ENCODE data around the gene FSTL5.

Gene FSTL5

GRCh38 chr4:161505141-161505540 lies 658.7 kb downstream of the FSTL5 start:
- DNase-seq (ENCODE audit: extremely low read depth, low read depth): no peak
- TF ChIP-seq CTCF (IDR thresholded peaks at IDR 0.05; ENCODE audit: low read depth, low read length): no peak

- no peak for TF ChIP-seq CTCF (IDR thresholded peaks at IDR 0.05; ENCODE audit: low read depth, low read length)
- DNase-seq (ENCODE audit: extremely low read depth, low read depth): no peak
Observed at GRCh38 chr4:161498155-161498554, 665.6 kb downstream of the FSTL5 start.

DNA sequence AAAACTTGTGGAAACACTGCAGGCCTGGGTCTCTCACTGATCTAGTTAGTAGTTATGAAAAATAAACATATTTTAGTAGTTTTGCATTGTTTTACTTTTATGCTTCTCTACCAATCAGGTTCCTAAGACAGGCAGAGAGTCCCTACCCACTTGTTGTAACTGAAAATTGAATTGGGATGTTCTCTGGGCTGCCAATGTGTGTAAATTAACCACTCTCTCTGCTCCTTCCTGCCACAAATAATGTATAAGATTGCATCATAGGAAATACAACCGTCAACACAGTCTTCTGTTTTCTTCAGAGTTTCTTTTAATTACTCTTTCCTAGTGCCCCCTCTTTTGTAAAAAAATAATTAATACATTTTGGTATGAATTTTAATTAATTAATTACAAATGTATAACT lies 677.3 kb downstream of the FSTL5 start:
- no peak for DNase-seq (ENCODE audit: extremely low read depth, low read depth)

GRCh38 chr4:161466316-161466715 lies 697.5 kb downstream of the FSTL5 start:
- TF ChIP-seq CTCF (IDR thresholded peaks at IDR 0.05; ENCODE audit: low read depth, low read length): no peak
- DNase-seq (ENCODE audit: extremely low read depth, low read depth): no peak

More for the DNA sequence above, 677.3 kb downstream of the FSTL5 start:
- no peak for TF ChIP-seq CTCF (IDR thresholded peaks at IDR 0.05; ENCODE audit: low read depth, low read length)

- no peak for TF ChIP-seq CTCF (IDR thresholded peaks at IDR 0.05; ENCODE audit: low read depth, low read length)
Observed at GRCh38 chr4:161463436-161463835, 700.4 kb downstream of the FSTL5 start.

GRCh38 chr4:161457906-161458305 lies 705.9 kb downstream of the FSTL5 start:
- TF ChIP-seq CTCF (IDR thresholded peaks at IDR 0.05; ENCODE audit: low read depth, low read length): no peak
- no peak for DNase-seq (ENCODE audit: extremely low read depth, low read depth)

More at GRCh38 chr4:161463436-161463835, 700.4 kb downstream of the FSTL5 start:
- DNase-seq (ENCODE audit: extremely low read depth, low read depth): no peak

GRCh38 chr4:161457311-161457710 lies 706.5 kb downstream of the FSTL5 start:
- no peak for DNase-seq (ENCODE audit: extremely low read depth, low read depth)
- TF ChIP-seq CTCF (IDR thresholded peaks at IDR 0.05; ENCODE audit: low read depth, low read length): no peak
